Nephron (organoid): ENCODE measurements around the gene SSH2.

ENCODE experiments used
- H3K27ac Mint-ChIP-seq, 3 experiments: 2 replicates each; pipeline ENCODE4 v1.8.0; 2020; ENCODE audit warnings: mixed read lengths in 3 of 3, mild to moderate bottlenecking in 2 of 3, moderate library complexity in 1 of 3
- H3K27me3 Mint-ChIP-seq: 2 replicates; pipeline ENCODE4 v1.8.0; 2021; ENCODE audit warnings: low read depth, mild to moderate bottlenecking, moderate library complexity, mixed read lengths
- H3K36me3 Mint-ChIP-seq: 2 replicates; pipeline ENCODE4 v1.8.0; 2020; ENCODE audit warnings: low read depth, mixed read lengths
- H3K4me1 Mint-ChIP-seq: 2 replicates; pipeline ENCODE4 v1.8.0; 2020; ENCODE audit warnings: mixed read lengths
- H3K4me3 Mint-ChIP-seq, 3 experiments: 2 replicates each; pipeline ENCODE4 v1.8.0; 2020; ENCODE audit warnings: mild to moderate bottlenecking in 3 of 3, mixed read lengths in 3 of 3, moderate library complexity in 2 of 3
- H3K9me3 Mint-ChIP-seq: 2 replicates; pipeline ENCODE4 v1.8.0; 2020; ENCODE audit warnings: mixed read lengths
- TF ChIP-seq, protein P1 (sequence below), 3 experiments: fragments of 200-600 bp; sonication (generic); IDR thresholded peaks; one replicate each; pipeline ENCODE4 v1.5.0; 2021; ENCODE audit warnings: antibody characterized with exemption in 3 of 3; ENCODE audit not compliant: unreplicated experiment in 3 of 3

The SSH2 gene

DNA sequence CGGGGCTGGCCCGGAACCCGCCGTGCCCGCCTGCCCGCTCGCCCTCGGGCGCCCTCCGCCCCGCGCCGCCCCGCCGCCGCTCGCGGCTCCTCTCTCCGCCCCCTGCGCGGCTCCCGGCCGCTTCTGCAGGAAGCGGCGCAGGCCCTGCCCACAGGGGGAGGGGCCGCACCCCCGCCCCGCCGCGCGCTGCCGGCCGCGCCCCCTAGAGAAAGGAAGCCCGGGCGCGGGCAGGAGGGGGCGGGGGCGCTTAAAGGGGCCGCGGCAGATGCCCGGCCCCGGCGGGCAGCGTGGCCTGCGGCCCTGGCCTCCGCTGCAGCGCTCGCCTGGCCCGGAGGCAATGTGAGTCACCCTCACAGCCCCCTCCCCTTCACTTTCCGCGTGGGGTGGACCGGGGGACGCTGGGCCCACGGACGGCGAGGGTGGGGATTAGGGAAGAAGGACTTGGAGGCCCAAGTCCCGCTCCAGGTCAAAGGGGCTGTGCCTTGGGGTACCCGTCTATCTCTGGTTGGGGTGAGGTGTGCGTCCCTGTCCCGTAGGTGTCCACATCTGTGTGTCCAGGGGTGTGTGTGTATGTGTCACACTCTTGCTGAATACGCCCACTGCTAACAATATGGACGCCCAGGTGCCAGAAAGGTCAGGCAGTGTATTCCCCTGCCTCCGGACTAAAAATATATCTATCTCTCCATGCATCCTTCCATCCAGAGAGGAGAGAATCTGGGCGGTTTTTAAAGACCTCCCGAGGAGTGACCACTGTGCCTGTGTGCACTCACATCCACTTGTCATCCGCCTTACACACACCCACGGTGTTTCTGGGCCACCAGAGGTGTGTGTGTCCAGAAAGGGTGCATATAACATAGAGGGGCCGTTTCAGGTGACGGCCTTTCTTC, 340.3 kb downstream of the SSH2 start, which contains the start of gene GIT1:
TSS of gene GIT1 (minus strand) at position 125 of the 887 bp plus-strand sequence. CDS start 270 bp downstream, outside the sequence.
- Mint-ChIP-seq H3K4me1 (peaks cover 45% of the 10 kb centered on the region), H3K27me3 (no peaks in the 10 kb centered on the region), H3K9me3 (no peaks in the 10 kb centered on the region), H3K36me3 (no peaks in the 10 kb centered on the region), H3K27ac (peak within 1 kb of the TSS; percentile 70 to 96 (median 93)), H3K4me3 (peak within 1 kb of the TSS; percentile 88 to 95 (median 95))
- TF ChIP-seq, protein P1, sequence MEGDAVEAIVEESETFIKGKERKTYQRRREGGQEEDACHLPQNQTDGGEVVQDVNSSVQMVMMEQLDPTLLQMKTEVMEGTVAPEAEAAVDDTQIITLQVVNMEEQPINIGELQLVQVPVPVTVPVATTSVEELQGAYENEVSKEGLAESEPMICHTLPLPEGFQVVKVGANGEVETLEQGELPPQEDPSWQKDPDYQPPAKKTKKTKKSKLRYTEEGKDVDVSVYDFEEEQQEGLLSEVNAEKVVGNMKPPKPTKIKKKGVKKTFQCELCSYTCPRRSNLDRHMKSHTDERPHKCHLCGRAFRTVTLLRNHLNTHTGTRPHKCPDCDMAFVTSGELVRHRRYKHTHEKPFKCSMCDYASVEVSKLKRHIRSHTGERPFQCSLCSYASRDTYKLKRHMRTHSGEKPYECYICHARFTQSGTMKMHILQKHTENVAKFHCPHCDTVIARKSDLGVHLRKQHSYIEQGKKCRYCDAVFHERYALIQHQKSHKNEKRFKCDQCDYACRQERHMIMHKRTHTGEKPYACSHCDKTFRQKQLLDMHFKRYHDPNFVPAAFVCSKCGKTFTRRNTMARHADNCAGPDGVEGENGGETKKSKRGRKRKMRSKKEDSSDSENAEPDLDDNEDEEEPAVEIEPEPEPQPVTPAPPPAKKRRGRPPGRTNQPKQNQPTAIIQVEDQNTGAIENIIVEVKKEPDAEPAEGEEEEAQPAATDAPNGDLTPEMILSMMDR (IDR thresholded peaks at IDR 0.05; ENCODE audit: unreplicated experiment in 3 of 3), result no peak

DNA sequence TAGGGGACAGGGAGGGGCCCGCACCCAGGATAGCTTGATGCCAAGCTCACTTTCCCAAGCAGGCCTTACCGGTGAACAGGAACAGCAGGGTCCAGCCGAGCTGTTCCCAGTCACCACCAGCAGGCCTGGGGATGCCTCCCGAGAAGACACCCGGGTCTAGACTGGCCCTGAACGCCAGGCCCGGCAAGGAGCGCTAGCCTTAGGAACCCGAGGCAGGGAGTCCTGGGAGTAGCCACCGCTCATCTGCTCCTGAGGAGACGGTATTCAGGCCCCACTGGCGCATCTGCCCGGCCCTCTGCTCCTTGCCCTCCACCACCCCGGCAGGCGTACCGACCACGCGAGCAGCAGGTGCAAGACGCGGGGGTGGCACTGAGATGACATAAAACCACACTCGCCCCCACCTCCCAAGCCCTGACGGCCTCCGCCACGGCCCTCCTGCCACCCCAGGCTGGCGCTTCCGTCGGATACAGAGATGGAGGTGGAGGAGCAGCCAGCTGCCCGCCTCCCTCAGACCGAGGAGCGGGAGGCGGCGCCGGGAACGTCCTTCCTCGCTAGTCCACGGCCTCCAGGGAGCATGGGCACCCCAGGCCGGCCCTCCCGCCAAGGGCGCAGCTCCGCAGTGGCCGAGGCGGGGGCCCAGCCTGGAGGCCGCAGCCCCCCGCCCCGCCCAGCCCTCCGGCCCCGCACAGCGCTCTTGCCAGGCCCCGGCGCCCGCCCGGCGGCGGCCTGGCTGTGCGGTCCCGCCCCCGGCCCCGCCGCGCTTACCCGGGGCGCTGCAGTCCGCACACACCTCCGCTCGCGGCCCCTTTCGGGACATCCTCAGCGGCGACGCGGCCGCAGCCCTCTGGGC, 341.2 kb downstream of the SSH2 start:
- Mint-ChIP-seq H3K4me1 (peaks cover 53% of the 10 kb centered on the region), H3K27me3 (no peaks in the 10 kb centered on the region), H3K4me3 (peak overlapping the region; percentile 88 to 95 (median 95)), H3K27ac (peak overlapping the region; percentile 65 to 84 (median 69)), H3K36me3 (no peaks in the 10 kb centered on the region), H3K9me3 (no peaks in the 10 kb centered on the region)
- TF ChIP-seq, protein P1 (IDR thresholded peaks at IDR 0.05; ENCODE audit: unreplicated experiment in 3 of 3), result no peak

DNA sequence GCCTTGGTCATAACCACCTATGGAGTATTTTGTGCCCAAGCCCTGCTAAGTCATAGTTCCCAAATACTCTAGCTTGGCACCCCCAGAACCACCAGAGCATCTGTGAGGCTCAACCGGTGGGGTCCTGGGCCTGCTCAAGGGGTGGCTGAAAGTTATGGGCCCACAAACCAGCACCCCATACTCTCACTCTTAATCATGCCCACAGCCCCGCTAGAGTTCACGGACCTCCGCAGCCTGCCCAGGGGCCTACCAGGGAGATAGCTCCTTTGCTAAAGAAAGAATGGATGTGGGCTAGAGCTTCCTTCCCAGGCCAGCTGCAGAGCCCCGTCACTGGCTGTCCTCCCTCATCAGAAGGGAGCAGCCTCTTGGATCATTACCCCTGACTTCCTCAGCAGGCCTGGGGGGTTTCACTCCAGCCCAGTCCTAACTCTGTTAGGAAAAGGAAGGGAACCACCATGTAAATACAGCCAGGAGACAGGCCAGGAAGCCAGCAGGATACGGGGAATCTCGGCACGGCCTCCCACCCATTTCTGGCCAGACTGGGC, 341.9 kb downstream of the SSH2 start:
- Mint-ChIP-seq H3K27ac (peak overlapping the region; percentile 65 to 84 (median 69)), H3K9me3 (no peaks in the 10 kb centered on the region), H3K27me3 (no peaks in the 10 kb centered on the region), H3K36me3 (no peaks in the 10 kb centered on the region), H3K4me1 (peaks cover 53% of the 10 kb centered on the region), H3K4me3 (peak overlapping the region; percentile 88 to 95 (median 95))
- TF ChIP-seq, protein P1 (IDR thresholded peaks at IDR 0.05; ENCODE audit: unreplicated experiment in 3 of 3), result no peak

DNA sequence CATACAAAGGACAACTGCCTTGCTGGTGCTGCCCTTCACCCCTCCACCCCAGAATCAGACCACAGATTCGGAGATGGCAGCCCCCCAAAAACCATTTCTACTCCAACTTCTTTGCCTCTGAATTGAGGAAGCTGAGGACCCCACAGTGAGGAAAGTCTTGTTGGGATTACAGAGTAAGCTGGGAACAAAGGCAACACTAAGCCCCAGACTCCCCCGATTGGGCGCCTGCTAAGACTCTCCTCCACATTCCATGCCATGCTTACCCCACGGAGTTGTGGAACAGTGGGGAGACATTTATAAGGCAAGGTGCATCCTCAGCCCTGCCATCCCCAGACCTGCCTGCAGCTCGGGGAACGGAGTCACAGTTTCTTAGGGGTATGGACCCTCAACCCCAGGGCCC, 342.4 kb downstream of the SSH2 start:
- Mint-ChIP-seq H3K9me3 (no peaks in the 10 kb centered on the region), H3K27ac (no peak overlapping the region)
- TF ChIP-seq, protein P1 (IDR thresholded peaks at IDR 0.05; ENCODE audit: unreplicated experiment in 3 of 3), result no peak

DNA sequence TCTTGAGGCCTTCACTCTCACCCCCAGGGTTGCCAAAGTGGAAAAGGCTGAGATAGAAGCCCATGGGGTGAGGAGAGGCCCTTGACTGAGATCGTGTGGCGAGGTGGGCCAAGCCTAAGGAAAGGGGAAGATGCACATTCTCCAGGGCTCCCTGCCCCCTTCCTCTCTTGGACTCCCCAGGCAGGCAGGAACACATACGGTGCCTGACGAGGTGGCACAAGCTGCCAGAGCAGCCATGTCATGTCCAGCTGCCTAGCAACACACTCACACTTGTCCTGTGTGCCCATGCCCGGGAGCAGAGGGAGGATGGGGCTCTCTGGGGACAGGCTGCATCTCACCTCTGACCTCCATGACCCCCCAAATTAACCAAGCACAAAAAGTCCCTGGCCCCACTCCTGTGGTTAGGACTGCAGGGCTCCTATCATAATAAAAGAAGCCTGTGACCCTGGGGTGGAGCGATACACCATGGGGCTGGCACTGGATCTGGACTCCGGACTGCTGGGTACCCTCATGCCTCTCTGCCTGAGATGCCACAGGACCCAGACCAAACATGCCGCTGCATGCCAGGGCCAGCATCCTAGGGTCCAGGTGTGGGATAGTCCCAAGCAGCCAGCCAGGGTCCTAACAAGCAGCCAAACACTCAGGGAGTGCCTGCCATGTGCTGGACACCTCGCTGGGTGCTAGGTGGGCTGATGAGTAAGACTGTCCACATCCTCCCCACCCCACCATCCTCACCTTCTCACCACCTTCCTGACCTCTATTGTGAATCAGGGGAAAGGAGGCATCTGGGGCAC, 343.2 kb downstream of the SSH2 start:
- Mint-ChIP-seq H3K27ac (no peak overlapping the region), H3K27me3 (no peaks in the 10 kb centered on the region), H3K4me1 (peaks cover 45% of the 10 kb centered on the region), H3K4me3 (peak overlapping the region; percentile 88 to 95 (median 95)), H3K9me3 (no peaks in the 10 kb centered on the region), H3K36me3 (peaks cover 4% of the 10 kb centered on the region)
- TF ChIP-seq, protein P1 (IDR thresholded peaks at IDR 0.05; ENCODE audit: unreplicated experiment in 3 of 3), result no peak

More for the DNA sequence above, 342.4 kb downstream of the SSH2 start:
- no peaks in the 10 kb centered on the region for H3K36me3 Mint-ChIP-seq
- H3K4me1 Mint-ChIP-seq, result peaks cover 53% of the 10 kb centered on the region
- peak overlapping the region; percentile 88 to 95 (median 95) for H3K4me3 Mint-ChIP-seq
- no peaks in the 10 kb centered on the region for H3K27me3 Mint-ChIP-seq
